ENCODE results near the gene CD46. TPM values are rescaled to one million over a fixed set of nuclear protein-coding genes. Genes with fewer than 3 reads are reported as not detected.

The CD46 gene
- total RNA-seq, 2 experiments from 2014 or later = 82.2 to 93.3 TPM

DNA sequence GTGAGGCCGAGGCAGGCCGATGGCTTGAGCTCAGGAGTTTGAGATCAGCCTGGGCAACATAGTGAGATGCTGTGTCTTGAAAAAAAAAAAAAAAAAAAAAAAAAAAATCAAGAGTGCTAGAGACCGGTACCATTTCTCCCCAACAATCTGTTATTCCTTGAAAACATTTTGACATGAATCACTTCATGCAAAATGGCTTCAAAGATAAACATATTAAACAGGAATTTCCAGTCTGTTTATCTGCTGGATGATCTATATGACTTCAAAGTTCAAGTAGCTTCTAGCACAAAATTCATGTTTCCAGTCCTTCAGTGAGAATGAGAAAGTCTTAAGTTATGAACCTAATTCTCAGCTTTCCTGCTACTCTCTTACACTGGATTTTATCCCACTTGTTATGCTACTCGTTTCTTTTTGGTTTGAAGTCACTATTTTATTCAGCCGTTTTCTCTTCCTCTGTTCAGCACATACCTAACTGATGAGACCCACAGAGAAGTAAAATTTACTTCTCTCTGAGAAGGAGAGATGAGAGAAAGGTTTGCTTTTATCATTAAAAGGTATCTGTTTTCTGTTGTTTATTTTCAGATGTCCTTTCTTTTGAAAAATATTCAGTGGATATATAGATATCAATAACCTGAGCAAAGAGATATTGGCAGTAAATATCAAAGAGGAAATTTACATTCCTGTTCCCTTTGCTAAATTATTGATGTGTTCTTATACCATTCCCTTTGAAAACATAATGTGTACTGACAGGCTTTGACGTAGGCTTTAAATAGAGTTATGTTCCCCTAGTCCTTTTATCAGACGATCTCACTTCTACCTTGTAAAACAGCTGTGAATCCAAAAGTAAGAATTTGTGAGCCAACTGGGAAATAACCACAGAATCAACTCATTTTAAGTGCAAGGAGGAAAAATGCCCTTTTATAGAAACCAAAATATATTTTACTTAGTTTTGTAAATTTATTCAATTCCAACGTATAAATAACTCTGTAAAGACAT, 38.2 kb downstream of the CD46 start:
- ChIA-PET CTCF (interaction anchor here (0.5 kb wide), 1 partner anchor 114 kb away, joined by 5 read pairs; no protein-coding TSS in a partner anchor), POLR2A (no interaction called here)

DNA sequence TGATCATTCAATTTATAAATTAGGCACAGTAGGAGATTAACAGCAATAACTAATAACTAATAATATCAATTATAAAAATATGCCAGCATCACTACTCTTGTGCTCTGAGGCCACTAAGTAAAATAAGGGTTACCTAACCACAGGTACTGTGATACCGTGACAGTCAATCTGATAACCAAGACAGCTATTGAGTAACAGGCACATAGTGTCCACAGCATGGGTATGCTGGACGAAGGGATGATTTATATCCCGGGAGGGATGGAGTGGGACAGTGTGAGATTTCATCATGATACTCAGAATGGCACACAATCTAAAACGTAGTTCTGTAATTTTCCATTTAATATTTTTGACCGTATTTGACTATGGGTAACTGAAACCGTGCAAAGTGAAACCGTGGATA, 39.4 kb downstream of the CD46 start:
- ChIA-PET CTCF (no interaction called here), POLR2A (no interaction called here)

DNA sequence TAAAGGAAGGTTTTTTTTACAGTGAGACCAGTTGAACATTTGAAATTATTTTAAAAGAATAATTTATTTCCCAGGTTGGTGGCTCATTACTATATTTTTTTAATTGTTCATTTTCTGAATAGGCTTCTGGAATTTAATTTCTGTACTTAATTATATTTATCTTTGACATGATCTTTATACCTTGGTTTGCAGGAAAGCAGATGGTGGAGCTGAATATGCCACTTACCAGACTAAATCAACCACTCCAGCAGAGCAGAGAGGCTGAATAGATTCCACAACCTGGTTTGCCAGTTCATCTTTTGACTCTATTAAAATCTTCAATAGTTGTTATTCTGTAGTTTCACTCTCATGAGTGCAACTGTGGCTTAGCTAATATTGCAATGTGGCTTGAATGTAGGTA, 41.5 kb downstream of the CD46 start:
- CTCF ChIA-PET = no interaction called here
- POLR2A ChIA-PET = no interaction called here

DNA sequence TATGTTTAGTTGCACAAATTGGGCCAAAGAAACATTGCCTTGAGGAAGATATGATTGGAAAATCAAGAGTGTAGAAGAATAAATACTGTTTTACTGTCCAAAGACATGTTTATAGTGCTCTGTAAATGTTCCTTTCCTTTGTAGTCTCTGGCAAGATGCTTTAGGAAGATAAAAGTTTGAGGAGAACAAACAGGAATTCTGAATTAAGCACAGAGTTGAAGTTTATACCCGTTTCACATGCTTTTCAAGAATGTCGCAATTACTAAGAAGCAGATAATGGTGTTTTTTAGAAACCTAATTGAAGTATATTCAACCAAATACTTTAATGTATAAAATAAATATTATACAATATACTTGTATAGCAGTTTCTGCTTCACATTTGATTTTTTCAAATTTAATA, 43.0 kb downstream of the CD46 start:
- ChIA-PET POLR2A (no interaction called here), CTCF (no interaction called here)

DNA sequence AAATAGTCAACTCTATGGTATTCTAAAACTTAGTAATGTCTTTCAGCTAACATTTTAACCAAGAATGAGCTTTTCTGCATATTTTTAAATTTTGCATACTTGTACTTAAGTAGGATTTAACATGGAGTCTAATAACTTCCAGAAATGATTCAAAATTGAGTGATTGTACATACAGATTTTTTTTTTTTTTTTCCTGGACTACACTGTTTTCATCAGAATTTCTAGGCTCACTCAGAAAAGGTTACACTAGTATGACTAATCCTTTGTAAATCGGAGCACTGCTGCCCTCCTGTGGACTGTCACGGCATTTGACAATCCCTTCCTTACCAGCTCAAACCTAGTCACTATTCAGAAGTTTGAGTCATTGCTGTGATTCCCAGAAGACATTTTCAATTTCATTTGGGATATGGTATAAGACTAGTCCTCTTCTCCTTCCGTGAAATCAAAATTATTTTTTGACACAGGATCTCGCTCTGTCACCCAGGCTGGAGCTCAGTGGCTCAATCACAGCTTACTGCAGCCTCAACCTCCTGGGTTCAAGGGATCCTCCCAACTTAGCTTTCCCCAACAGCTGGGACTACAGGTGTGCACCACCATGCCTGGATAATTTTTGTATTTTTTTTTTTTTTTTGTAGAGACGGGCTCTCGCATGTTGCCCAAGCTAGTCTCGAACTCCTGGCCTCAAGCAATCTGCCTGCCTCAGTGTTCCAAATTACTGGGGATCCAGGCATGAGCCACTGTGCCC, 45.5 kb downstream of the CD46 start:
- ChIA-PET CTCF (interaction anchor here (0.6 to 2.6 kb wide), 20 partner anchors 8 to 1086 kb away, joined by 3 to 13 read pairs (median 4); no protein-coding TSS in a partner anchor), POLR2A (interaction anchor here (0.7 to 1.5 kb wide), 5 partner anchors 10 to 166 kb away, joined by 3 to 6 read pairs (median 4); no protein-coding TSS in a partner anchor)

DNA sequence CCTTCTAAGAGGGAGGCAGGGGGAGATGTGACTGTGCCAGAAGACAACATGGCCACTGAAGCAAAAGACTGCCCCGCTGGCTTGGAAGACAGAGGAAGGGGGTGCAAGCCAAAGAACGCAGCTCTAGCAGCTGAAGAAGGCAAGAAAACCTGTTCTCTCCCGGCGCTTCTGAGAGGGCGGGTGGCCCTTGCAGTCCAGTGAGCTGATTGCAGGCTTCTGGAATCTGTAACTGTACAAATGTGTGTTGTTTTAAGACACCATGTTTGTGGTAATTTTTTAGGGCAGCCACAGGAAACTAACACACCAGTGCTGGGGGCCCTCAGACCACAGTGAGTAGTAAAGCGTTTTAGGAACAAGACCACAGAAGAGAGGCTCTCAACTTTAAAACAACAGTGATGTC, 47.0 kb downstream of the CD46 start:
- ChIA-PET CTCF (interaction anchor here (2.5 to 2.6 kb wide), 2 partner anchors 86 to 165 kb away, joined by 7 to 13 read pairs; no protein-coding TSS in a partner anchor), POLR2A (no interaction called here)

DNA sequence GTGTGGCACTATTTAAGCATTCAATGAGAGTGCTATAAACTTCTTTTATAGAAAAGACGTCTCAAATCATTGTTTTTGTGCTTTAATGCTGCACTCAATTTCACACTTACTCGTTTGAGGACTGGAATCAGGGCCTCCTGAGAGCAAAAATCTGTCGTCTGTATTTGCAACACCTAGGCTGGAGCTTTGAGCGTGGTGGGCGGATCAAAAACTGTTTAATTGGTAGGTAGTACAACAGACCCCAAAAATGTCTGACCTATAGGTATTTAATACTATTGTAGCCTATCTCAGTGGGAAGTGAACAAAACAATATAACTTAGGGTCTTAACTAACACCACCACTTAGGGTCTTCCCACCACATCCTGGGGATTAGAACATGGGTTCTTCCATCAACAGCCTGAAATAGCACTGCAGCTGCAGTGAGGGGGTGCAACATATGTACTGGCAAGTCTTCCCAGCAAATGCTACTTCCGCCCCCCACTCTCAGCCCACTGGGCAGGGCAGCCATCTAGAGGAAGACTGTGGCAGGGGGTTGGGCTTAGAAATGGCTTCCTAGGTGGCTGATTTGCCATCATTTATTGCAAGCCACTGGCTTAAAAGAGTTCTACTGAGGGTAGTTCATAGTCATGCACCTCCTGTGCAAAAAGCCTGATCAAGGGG, 48.3 kb downstream of the CD46 start:
- CTCF ChIA-PET = interaction anchor here (2.5 kb wide), 1 partner anchor 85 kb away, joined by 7 read pairs; no protein-coding TSS in a partner anchor
- POLR2A ChIA-PET = interaction anchor here (1.1 kb wide), 1 partner anchor 12 kb away, joined by 3 read pairs; no protein-coding TSS in a partner anchor

DNA sequence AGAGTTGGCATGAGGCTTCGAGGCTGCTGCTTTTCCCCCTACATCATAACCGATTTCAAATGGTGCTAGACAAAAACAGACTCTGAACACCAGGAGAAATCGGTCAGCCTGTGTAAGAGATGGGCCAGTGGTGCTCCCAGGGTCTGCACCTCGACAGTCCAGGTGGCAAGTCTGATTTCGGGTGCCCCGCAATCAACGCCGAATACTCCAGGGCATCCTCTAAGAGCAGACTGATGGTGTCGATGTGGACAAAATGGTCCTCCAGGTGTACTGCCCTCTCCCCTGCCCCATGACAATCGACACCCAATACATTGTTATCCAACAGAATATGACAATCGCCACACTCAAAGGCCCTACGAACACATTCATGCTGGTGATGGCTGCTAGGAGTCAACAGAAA, 50.0 kb downstream of the CD46 start:
- CTCF ChIA-PET = no interaction called here
- POLR2A ChIA-PET = no interaction called here

DNA sequence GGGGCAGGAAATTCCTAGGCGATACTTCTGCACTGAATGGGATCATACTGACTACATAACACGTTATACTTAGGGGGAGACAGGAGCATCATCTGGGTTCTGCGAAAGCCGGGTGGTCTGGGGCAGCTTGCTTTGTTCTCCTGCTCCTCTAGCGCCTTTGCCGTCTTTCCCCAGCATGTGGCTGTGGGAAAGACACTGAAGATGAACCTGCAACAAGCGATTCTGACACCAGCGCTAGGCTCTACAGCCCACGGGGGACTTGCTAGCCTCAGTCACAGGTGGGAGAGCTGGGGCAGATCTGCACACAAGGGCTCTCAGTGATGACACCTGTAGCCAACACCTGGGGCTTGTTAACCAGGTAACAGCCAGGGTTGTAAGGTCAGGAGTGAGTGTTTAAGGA, 51.8 kb downstream of the CD46 start:
- POLR2A ChIA-PET = no interaction called here
- CTCF ChIA-PET = interaction anchor here (0.8 kb wide), 1 partner anchor 18 kb away, joined by 3 read pairs; no protein-coding TSS in a partner anchor

DNA sequence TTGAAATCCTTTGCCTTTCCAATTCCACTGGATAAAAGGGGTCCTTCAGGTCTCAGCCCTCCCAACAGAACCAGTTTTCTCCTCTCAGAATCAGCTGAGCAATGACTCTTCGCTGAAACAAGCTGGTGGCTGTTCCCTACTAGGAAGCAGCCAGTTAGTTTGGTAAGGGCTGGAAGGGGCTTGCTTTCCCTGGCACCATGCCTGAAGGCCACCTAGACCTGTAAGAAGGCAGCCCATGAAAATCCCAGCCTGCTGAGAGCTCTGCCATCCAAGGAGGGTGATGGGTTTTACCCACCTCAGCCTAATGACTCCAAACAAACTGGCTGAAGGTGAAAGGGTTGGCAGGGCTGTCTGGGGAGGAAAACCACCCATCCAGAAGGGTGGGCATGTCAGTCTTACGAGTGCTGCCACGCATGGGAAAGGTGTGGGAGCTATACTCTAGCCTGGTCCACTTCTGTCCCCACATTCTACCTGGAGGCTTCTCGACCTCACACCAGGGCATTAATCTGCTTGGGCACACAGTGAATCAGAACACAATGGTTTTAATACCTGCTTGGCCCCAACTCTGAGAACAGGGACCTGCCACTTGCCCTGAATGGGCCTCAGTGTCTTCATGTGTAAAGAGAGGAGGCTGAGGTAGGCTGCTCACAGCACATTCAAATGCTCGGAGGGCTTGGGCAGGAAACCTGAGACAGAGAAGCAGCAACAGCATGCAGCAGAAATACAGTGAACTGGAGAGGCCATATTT, 53.0 kb downstream of the CD46 start:
- CTCF ChIA-PET = interaction anchor here (0.9 to 1.2 kb wide), 2 partner anchors 7 to 158 kb away, joined by 3 to 6 read pairs; no protein-coding TSS in a partner anchor
- POLR2A ChIA-PET = no interaction called here

DNA sequence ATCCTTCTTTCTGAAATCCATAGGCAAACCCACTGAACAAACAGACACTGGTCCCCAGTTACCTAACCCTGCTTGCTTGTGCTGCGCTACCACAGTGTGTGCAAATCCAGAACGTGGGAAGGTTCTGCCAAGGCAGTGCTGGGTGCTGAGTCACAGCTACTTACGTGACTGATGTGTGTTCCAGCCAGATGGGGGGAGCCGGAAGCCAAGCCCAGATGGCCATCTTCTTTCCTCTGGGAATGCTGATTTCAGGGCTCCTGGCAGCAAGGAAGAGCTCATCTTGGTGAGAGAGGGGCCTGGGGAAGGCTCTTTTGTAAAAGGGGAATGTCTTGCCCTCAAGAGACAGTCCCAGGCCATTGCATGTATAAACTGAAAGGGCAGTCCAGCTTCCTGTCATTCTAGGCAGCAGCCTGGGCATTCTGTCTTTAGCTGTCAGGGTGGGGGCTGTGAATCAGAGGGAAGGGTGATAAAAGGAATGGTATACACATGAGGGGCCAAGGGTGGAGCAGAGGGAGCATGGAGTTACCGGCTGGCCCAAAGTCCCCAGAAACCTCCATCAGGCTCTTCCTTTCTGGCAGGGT, 54.1 kb downstream of the CD46 start:
- POLR2A ChIA-PET = no interaction called here
- CTCF ChIA-PET = interaction anchor here (1.2 kb wide), 1 partner anchor 8 kb away, joined by 6 read pairs; no protein-coding TSS in a partner anchor

DNA sequence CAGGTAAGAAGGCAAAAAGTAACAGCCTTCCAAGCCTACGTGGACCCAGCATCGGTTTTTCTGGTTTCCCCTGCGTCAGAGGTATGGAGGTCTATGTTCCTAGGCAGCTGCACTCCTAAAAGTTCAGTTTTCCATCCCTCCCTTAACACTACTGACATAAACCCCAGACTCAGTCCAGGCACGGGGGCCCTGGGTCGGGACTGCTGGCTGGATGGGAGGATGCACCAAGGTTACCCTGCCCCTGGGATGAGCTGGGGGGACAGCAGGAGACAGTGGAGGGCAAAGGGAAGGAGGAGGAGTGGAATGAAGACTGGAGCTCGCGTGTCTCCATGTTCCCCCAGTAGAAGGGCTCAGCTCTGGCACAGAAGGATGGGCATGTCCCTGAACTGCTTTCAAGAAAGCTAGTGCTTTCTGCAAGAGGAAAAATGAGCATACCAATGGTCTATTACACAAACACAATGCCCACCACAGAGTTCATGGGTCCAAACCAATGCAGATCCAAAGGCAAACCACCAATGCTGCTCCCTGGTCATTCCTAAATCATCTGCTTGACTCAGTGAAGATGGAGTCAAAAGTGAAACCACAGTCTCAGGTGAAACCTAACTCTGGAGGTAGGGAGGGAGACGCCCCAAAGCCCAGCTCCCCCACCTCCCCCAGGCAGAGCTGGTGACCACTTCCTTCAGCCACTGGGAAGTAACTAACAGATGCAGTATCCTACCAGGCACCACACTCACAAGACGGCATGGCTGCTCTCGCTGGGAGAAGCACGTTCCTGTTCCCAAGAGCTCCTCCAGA, 54.9 kb downstream of the CD46 start:
- ChIA-PET POLR2A (no interaction called here), CTCF (interaction anchor here (2.0 kb wide), 1 partner anchor 62 kb away, joined by 5 read pairs; no protein-coding TSS in a partner anchor)

DNA sequence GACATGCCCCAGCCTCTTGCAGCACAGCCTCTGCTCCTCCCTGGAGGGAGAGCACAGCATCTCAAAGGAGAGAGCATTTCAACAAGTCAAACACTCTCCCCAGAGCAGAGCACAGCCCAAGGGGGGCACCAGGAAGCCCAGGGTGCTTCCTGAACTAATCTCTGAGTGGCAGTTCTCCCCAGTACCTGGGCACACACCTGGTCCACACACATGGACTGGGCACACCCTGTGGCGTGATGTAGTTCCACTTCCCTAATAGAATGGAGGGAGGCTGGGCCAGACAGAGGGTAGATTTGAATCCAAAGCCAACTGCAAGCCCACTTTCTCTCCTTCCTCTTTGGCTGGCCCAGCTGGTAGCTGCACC, 55.5 kb downstream of the CD46 start:
- POLR2A ChIA-PET = no interaction called here

DNA sequence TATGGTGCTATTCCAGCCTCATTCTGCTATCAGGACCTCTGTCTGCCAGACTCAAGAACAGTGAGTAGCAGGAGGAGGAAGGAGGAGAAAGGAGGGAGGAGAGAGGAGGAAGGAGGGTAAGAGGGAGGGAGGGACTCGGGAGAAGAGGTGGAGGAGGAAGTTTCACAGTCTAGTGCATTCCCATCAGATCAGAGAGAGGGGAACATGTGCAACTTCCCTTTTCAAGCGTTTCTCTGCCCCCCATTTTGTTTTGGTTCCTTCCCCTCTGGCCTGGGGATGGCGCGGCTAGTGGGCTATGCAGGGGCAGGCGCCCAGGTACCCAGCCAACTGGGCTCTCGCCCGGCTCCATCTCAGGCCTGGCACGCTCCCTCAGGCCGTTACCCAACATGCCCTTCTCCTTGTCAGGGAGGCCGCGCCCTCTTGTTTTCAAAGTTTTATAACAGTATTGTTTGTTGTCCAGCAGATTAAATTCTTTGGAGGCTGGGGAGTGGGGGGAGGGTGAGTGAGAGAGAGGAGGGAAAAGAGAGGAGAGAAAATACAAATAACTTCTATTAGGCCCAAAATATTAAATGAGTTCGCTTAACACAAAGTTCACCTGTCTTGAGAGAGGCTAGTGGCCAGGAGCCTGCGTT, 56.0 kb downstream of the CD46 start:
- ChIA-PET CTCF (interaction anchor here (2.0 kb wide), 1 partner anchor 61 kb away, joined by 5 read pairs; no protein-coding TSS in a partner anchor), POLR2A (no interaction called here)

More for the DNA sequence above, 55.5 kb downstream of the CD46 start:
- CTCF ChIA-PET = interaction anchor here (2.0 kb wide), 1 partner anchor 62 kb away, joined by 5 read pairs; no protein-coding TSS in a partner anchor

DNA sequence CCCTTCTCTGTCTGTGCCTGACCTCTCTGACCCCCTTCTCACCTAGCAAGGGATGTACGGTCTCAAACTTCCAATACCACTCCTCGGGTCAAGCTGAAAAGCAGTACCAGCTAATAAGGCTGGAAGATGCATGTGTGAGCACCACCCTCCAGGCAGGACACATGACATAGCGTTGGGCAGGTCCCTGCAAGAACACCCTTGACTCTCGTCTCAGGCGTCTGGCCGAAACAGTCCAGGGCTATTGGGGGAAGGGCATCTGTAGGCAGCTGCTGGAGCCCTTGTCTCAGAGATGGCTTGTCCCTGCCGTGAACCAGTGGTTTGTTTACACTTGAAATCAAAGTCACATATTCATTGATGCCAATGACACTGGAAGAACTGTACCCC, 56.5 kb downstream of the CD46 start:
- CTCF ChIA-PET = interaction anchor here (2.0 kb wide), 1 partner anchor 61 kb away, joined by 5 read pairs; no protein-coding TSS in a partner anchor

DNA sequence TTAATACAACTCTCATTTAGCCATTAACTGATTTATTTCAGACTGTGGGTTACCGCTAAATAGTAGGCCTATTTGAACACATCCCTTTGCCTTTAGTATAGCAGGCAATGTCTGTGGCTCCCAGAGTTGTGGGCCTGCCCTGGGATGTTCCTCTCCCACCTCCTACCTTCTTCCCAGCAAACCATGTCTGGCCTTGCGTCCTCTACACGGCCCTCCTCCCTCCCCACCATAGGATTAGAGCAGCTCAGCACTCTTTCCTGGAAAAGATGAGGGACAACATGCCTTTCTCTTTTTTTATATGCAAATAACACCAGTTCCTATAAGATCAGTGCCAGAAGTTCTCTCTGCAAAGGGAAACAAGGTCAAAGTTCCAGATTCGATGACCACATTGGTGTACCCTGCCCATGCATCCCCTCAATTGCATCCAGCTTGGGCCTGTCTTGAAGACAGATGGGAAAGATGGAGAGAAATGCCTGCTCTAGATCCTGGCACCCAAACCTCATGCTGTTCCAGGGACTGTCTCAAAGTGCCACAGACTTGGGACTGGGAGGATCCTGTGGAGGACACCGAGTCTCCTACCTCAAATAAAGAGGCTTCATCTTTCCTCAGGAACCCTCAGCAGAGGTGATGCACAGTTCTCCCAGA, 57.2 kb downstream of the CD46 start:
- ChIA-PET CTCF (no interaction called here), POLR2A (no interaction called here)

More for the DNA sequence above, 56.5 kb downstream of the CD46 start:
- POLR2A ChIA-PET = no interaction called here

DNA sequence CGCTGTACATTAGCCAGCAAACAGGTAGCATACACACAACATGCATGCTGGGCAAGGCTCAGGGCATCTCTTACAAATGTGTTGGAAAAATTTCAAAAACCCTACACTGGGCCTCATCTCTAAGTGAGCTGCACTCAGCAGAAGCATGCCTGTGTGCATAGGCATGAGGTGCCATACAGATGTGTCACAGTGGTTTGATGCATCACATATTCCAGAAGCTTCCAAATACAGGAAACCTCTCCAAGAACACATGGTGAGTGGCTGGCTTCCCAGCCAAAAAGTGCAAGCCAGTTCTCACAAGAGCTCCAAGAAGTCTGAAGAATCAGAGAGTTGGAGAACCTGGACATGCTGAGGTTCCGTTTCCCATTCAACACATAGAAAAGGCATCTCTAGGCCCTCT, 58.3 kb downstream of the CD46 start:
- CTCF ChIA-PET = no interaction called here

More for the DNA sequence above, 58.3 kb downstream of the CD46 start:
- POLR2A ChIA-PET = interaction anchor here (0.5 kb wide), 1 partner anchor 44 kb away, joined by 10 read pairs; no protein-coding TSS in a partner anchor

Data from activated CD8-positive, alpha-beta memory T cell treated with anti-CD3 and anti-CD28 coated beads for 36 hours (primary cell).